Stimulated activated naive CD4-positive, alpha-beta T cell treated with Interleukin-2 at 50 U/mL for 16 hours (primary cell): ENCODE data around the gene TSPAN3.

Experiments used
- DNase-seq: peaks from one replicate; lab custom pipeline; 2025; lab: John Stamatoyannopoulos, UW

TSPAN3 gene

GRCh38 chr15:77009646-77010311 lies 61.1 kb downstream of the TSPAN3 start:
- DNase-seq, result no peak

GRCh38 chr15:77009176-77009575 lies 61.7 kb downstream of the TSPAN3 start:
- DNase-seq, result no peak

- no peak for DNase-seq
These were observed 66.7 kb downstream of the TSPAN3 start for GRCh38 chr15:77004189-77004588.

- DNase-seq, result peak; percentile 79
These were observed 67.7 kb downstream of the TSPAN3 start for GRCh38 chr15:77002954-77003912.

- DNase-seq, result no peak
These were observed 68.5 kb downstream of the TSPAN3 start for GRCh38 chr15:77002436-77002835.

- DNase-seq, result no peak
These were observed 68.9 kb downstream of the TSPAN3 start for GRCh38 chr15:77001966-77002365.

- no peak for DNase-seq
These were observed 69.6 kb downstream of the TSPAN3 start for GRCh38 chr15:77001351-77001750.

- no peak for DNase-seq
These were observed 70.9 kb downstream of the TSPAN3 start for GRCh38 chr15:76999996-77000395.

GRCh38 chr15:76998663-76999285 lies 72.1 kb downstream of the TSPAN3 start:
- DNase-seq, result no peak

GRCh38 chr15:76996526-76997401 lies 74.1 kb downstream of the TSPAN3 start:
- peak; percentile 54 for DNase-seq

- DNase-seq, result no peak
These were observed 74.8 kb downstream of the TSPAN3 start for GRCh38 chr15:76996076-76996525.

GRCh38 chr15:76994971-76995945 lies 75.7 kb downstream of the TSPAN3 start, which contains the start of gene PSTPIP1:
TSS of gene PSTPIP1 (plus strand) at chr15:76995126. CDS start at chr15:76995574, 448 bp downstream.
- peak; percentile 63 for DNase-seq

- DNase-seq, result no peak
These were observed 76.4 kb downstream of the TSPAN3 start for GRCh38 chr15:76994496-76994895.

GRCh38 chr15:76994001-76994400 lies 76.9 kb downstream of the TSPAN3 start:
- DNase-seq, result peak; percentile 62

GRCh38 chr15:76993114-76993725 lies 77.7 kb downstream of the TSPAN3 start:
- no peak for DNase-seq

- no peak for DNase-seq
These were observed 78.9 kb downstream of the TSPAN3 start for GRCh38 chr15:76991741-76992645.
